Measurements from ENCODE around the gene CEP85. TPM values are rescaled to one million over a fixed set of nuclear protein-coding genes. Genes with fewer than 3 reads are reported as not detected.

CEP85 gene
- total and polyA plus RNA-seq, 10 donors: 3.9 to 14.9 (median 9.5) TPM

GRCh38 chr1:26254404-26254803, 20.4 kb downstream of the CEP85 start:
- WGBS, 5 donors: 90 to 96% (median 93%) methylated on average over 3 of the region's 3 CpGs
- H3K27ac ChIP-seq: no peak overlapping the region
- H3K36me3 ChIP-seq: peaks cover 4 to 81% (median 28%) of the 10 kb centered on the region in 6 donors

GRCh38 chr1:26257222-26257621, 23.2 kb downstream of the CEP85 start:
- Histone ChIP-seq H3K4me1 (peaks cover 0 to 19% (median 3%) of the 10 kb centered on the region in 6 donors), H3K4me3 (no peak overlapping the region), H3K9me3 (no peaks in the 10 kb centered on the region), H3K27me3 (replicated peaks in 1 of 7) (no peaks in the 10 kb centered on the region), H3K27ac (no peak overlapping the region), H3K36me3 (peaks cover 4 to 85% (median 36%) of the 10 kb centered on the region in 6 donors)
- 93 to 100% (median 98%) methylated on average over 2 of the region's 2 CpGs for WGBS, 5 donors
- intact Hi-C loops (cut with DNase I; ENCODE audit: low total_unique reads): no loop called here
- TF ChIP-seq POLR2AphosphoS5 (IDR thresholded peaks at IDR 0.05): no peak
- no peak for TF ChIP-seq POLR2A (IDR thresholded peaks at IDR 0.05)
- TF ChIP-seq CTCF (IDR thresholded peaks at IDR 0.05 in 8 of 11, conservative IDR thresholded peaks at IDR 0.05 in 3 of 11): no peak
- DNase-seq: no peak

More at GRCh38 chr1:26254404-26254803, 20.4 kb downstream of the CEP85 start:
- Histone ChIP-seq H3K4me3 (no peak overlapping the region), H3K4me1 (peaks cover 0 to 8% (median 2%) of the 10 kb centered on the region in 6 donors), H3K27me3 (replicated peaks in 1 of 7) (no peaks in the 10 kb centered on the region), H3K9me3 (no peaks in the 10 kb centered on the region)
- DNase-seq: no peak
- intact Hi-C loops (cut with DNase I; ENCODE audit: low total_unique reads): no loop called here
- no peak for TF ChIP-seq CTCF (IDR thresholded peaks at IDR 0.05 in 8 of 11, conservative IDR thresholded peaks at IDR 0.05 in 3 of 11)

- WGBS, 5 donors: 77 to 85% (median 80%) methylated on average over 2 of the region's 2 CpGs
- H3K9me3 ChIP-seq: no peaks in the 10 kb centered on the region
- H3K4me3 ChIP-seq: no peak overlapping the region
- H3K27me3 ChIP-seq (replicated peaks in 1 of 7): no peaks in the 10 kb centered on the region
- DNase-seq: no peak
- no peak for TF ChIP-seq POLR2A (IDR thresholded peaks at IDR 0.05)
- no peak for TF ChIP-seq POLR2AphosphoS5 (IDR thresholded peaks at IDR 0.05)
- no peak for TF ChIP-seq CTCF (IDR thresholded peaks at IDR 0.05 in 8 of 11, conservative IDR thresholded peaks at IDR 0.05 in 3 of 11)
- intact Hi-C loops (cut with DNase I; ENCODE audit: low total_unique reads): no loop called here
- H3K4me1 ChIP-seq: peaks cover 0 to 23% (median 3%) of the 10 kb centered on the region in 6 donors
- peak overlapping the region in 5 of 8 donors; percentile 19 to 76 (median 66) for H3K27ac ChIP-seq
- peaks cover 4 to 98% (median 41%) of the 10 kb centered on the region in 6 donors for H3K36me3 ChIP-seq
Measured at GRCh38 chr1:26259005-26259404, 25.0 kb downstream of the CEP85 start.

GRCh38 chr1:26259578-26259977, 25.6 kb downstream of the CEP85 start:
- TF ChIP-seq CTCF (IDR thresholded peaks at IDR 0.05 in 8 of 11, conservative IDR thresholded peaks at IDR 0.05 in 3 of 11) (no peak), POLR2A (IDR thresholded peaks at IDR 0.05) (no peak), POLR2AphosphoS5 (IDR thresholded peaks at IDR 0.05) (no peak)
- Histone ChIP-seq H3K9me3 (no peaks in the 10 kb centered on the region), H3K36me3 (peaks cover 4 to 100% (median 42%) of the 10 kb centered on the region in 6 donors), H3K4me3 (peak overlapping the region in 1 of 8 donors; percentile 16), H3K27ac (peak overlapping the region in 6 of 8 donors; percentile 19 to 76 (median 64)), H3K4me1 (peaks cover 0 to 23% (median 3%) of the 10 kb centered on the region in 6 donors), H3K27me3 (replicated peaks in 1 of 7) (no peaks in the 10 kb centered on the region)
- 44 to 66% (median 56%) methylated on average over 5 of the region's 5 CpGs for WGBS, 5 donors
- intact Hi-C loops (cut with DNase I; ENCODE audit: low total_unique reads): no loop called here
- no peak for DNase-seq

All from spleen (tissue), 11 donors.